ENCODE results near the gene ZNF451.

DNA sequence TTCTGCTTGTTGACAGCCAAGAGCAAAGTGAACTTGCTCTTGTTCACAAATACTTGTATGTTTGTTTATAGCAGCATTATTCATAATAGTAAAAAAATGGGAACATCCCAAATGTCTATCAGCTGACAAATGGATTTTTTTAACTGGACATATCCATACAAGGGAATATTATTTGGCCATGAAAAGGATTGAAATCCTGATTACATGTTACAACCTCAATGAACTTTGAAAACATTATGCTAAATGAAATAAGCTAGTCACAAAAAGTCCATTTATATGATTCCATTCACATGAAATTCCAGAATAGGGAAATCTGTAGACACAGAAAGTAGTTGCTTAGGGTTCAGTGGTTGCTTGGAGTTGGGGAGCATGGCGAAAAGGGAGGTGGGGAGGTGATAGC lies 53.7 kb downstream of the ZNF451 start:
- TF ChIP-seq CTCF (IDR thresholded peaks at IDR 0.05), result no peak
- TF ChIP-seq EZH2 (IDR thresholded peaks at IDR 0.05; ENCODE audit: borderline replicate concordance, insufficient read depth, low read depth, low read length, poor library complexity, severe bottlenecking), result no peak

Measured in B cell (primary cell).